RKO (cell line): ENCODE data around the gene ACTN4.

Experiments
- DNase-seq: peaks from one replicate; pipeline ENCODE4 v3.0.0-alpha.2; 2016; ENCODE audit warnings: low spot score

The ACTN4 gene

GRCh38 chr19:38695832-38696728, 48.6 kb downstream of the ACTN4 start:
- no peak for DNase-seq

GRCh38 chr19:38696729-38697055, 49.2 kb downstream of the ACTN4 start:
- no peak for DNase-seq

- no peak for DNase-seq
Observed at GRCh38 chr19:38697197-38697596, 49.7 kb downstream of the ACTN4 start.

- no peak for DNase-seq
Observed at GRCh38 chr19:38697641-38698071, 50.2 kb downstream of the ACTN4 start.

GRCh38 chr19:38698225-38699026, 51.0 kb downstream of the ACTN4 start:
- no peak for DNase-seq

- no peak for DNase-seq
Observed at GRCh38 chr19:38699027-38699346, 51.5 kb downstream of the ACTN4 start.

- no peak for DNase-seq
Observed at GRCh38 chr19:38699647-38700349, 52.3 kb downstream of the ACTN4 start.

- no peak for DNase-seq
Observed at GRCh38 chr19:38700350-38700901, 53.0 kb downstream of the ACTN4 start.

- DNase-seq = no peak
Observed at GRCh38 chr19:38700902-38701454, 53.5 kb downstream of the ACTN4 start.

- no peak for DNase-seq
Observed at GRCh38 chr19:38701455-38702063, 54.1 kb downstream of the ACTN4 start.

GRCh38 chr19:38702278-38702677, 54.8 kb downstream of the ACTN4 start:
- no peak for DNase-seq

GRCh38 chr19:38703509-38703908, 56.1 kb downstream of the ACTN4 start:
- no peak for DNase-seq

- DNase-seq = no peak
Observed at GRCh38 chr19:38704488-38705026, 57.1 kb downstream of the ACTN4 start.

- no peak for DNase-seq
Observed at GRCh38 chr19:38705197-38706019, 58.0 kb downstream of the ACTN4 start.

- no peak for DNase-seq
Observed at GRCh38 chr19:38706792-38707511, 59.5 kb downstream of the ACTN4 start.

GRCh38 chr19:38707512-38708114, 60.2 kb downstream of the ACTN4 start:
- no peak for DNase-seq

- no peak for DNase-seq
Observed at GRCh38 chr19:38708413-38709024, 61.1 kb downstream of the ACTN4 start.

- no peak for DNase-seq
Observed at GRCh38 chr19:38709119-38709518, 61.7 kb downstream of the ACTN4 start.
